Mesenchymal stem cell (in vitro differentiated cells and primary cell): ENCODE results near the gene VEGFB.

ENCODE experiments used
- DNase-seq: peaks from one replicate; pipeline ENCODE4 v3.0.0-alpha.2; 2013
- H2AFZ ChIP-seq: one replicate; pipeline ENCODE4 v1.6.1; 2013; ENCODE audit warnings: low read depth, mild to moderate bottlenecking, control low read depth, inconsistent platforms, low read length, moderate library complexity
- H2AK5ac ChIP-seq: 2 replicates; pipeline ENCODE4 v1.6.1; 2013; ENCODE audit warnings: low read length, moderate library complexity, mild to moderate bottlenecking, inconsistent platforms; ENCODE audit not compliant: severe bottlenecking
- H2BK120ac ChIP-seq: one replicate; pipeline ENCODE4 v1.6.1; 2013; ENCODE audit warnings: low read depth, mild to moderate bottlenecking, inconsistent platforms, low read length, moderate library complexity
- H2BK12ac ChIP-seq, 2 experiments: one replicate each; pipeline ENCODE4 v1.6.1; 2013; ENCODE audit warnings: inconsistent platforms in 2 of 2, low read length in 2 of 2, mild to moderate bottlenecking in 2 of 2, moderate library complexity in 2 of 2, control low read depth in 1 of 2
- H2BK15ac ChIP-seq: one replicate; pipeline ENCODE4 v1.6.1; 2013; ENCODE audit warnings: mild to moderate bottlenecking, low read depth, inconsistent platforms; ENCODE audit not compliant: poor library complexity, severe bottlenecking
- H2BK5ac ChIP-seq: 2 replicates; pipeline ENCODE4 v1.6.1; 2013; ENCODE audit warnings: low read depth, mild to moderate bottlenecking, low read length, control low read depth, inconsistent platforms; ENCODE audit not compliant: poor library complexity, severe bottlenecking
- H3K14ac ChIP-seq, 2 experiments: one replicate each; pipeline ENCODE4 v1.6.1; 2013; ENCODE audit warnings: inconsistent platforms in 2 of 2, low read length in 2 of 2, control low read depth in 1 of 2, mild to moderate bottlenecking in 1 of 2, moderate library complexity in 1 of 2
- H3K18ac ChIP-seq, 2 experiments: one replicate each; pipeline ENCODE4 v1.6.1; 2013; ENCODE audit warnings: inconsistent platforms in 2 of 2, low read length in 2 of 2, control low read depth in 1 of 2, low read depth in 1 of 2, mild to moderate bottlenecking in 1 of 2
- H3K23ac ChIP-seq, 2 experiments: one replicate each; pipeline ENCODE4 v1.6.1; 2013; ENCODE audit warnings: inconsistent platforms in 2 of 2, low read length in 2 of 2, mild to moderate bottlenecking in 2 of 2, moderate library complexity in 2 of 2, control low read depth in 1 of 2
- H3K27ac ChIP-seq: 2 replicates; pipeline ENCODE4 v1.5.1; 2013; ENCODE audit warnings: mild to moderate bottlenecking, moderate library complexity, low read length, control low read depth, inconsistent platforms; ENCODE audit not compliant: poor library complexity, severe bottlenecking
- H3K27me3 ChIP-seq, 2 experiments: 2 replicates each; pipeline versions ENCODE4 v1.6.1 to v1.7.0; 2013; ENCODE audit warnings: low read length in 2 of 2, mild to moderate bottlenecking in 2 of 2, moderate library complexity in 2 of 2, control low read depth in 1 of 2, inconsistent platforms in 1 of 2; ENCODE audit not compliant: control insufficient read depth in 1 of 2, insufficient read depth in 1 of 2
- H3K36me3 ChIP-seq, 2 experiments: 2 replicates each; pipeline versions ENCODE4 v1.6.1 to v1.7.0; 2013; ENCODE audit warnings: low read length in 2 of 2, control low read depth in 1 of 2, inconsistent platforms in 1 of 2, low read depth in 1 of 2, mild to moderate bottlenecking in 1 of 2; ENCODE audit not compliant: insufficient read depth in 2 of 2, control insufficient read depth in 1 of 2
- H3K4ac ChIP-seq, 2 experiments: one replicate each; pipeline ENCODE4 v1.6.1; 2013; ENCODE audit warnings: inconsistent platforms in 2 of 2, low read length in 2 of 2, mild to moderate bottlenecking in 2 of 2, moderate library complexity in 2 of 2, control low read depth in 1 of 2, low read depth in 1 of 2
- H3K4me1 ChIP-seq: 2 replicates; pipeline ENCODE4 v1.6.1; 2013; ENCODE audit warnings: low read depth, low read length, control low read depth; ENCODE audit not compliant: control insufficient read depth, insufficient read depth
- H3K4me2 ChIP-seq: 2 replicates; pipeline ENCODE4 v1.6.1; 2013; ENCODE audit warnings: low read length, mild to moderate bottlenecking, inconsistent platforms; ENCODE audit not compliant: poor library complexity, severe bottlenecking
- H3K4me3 ChIP-seq, 2 experiments: 2 replicates each; pipeline versions ENCODE4 v1.5.1 to v1.7.0; 2013; ENCODE audit warnings: low read length in 2 of 2, mild to moderate bottlenecking in 2 of 2, control low read depth in 1 of 2, low read depth in 1 of 2; ENCODE audit not compliant: insufficient read depth in 1 of 2
- H3K79me1 ChIP-seq: replicated peaks from 2 replicates; pipeline ENCODE4 v1.6.1; 2013; ENCODE audit warnings: mild to moderate bottlenecking, control low read depth, low read length, inconsistent platforms; ENCODE audit not compliant: poor library complexity, severe bottlenecking
- H3K9ac ChIP-seq: 2 replicates; pipeline ENCODE4 v1.7.0; 2013; ENCODE audit warnings: mild to moderate bottlenecking, low read length, moderate library complexity
- H3K9me3 ChIP-seq: 2 replicates; pipeline ENCODE4 v1.7.0; 2013; ENCODE audit warnings: mild to moderate bottlenecking, low read length; ENCODE audit not compliant: control insufficient read depth
- H4K8ac ChIP-seq: one replicate; pipeline ENCODE4 v1.6.1; 2013; ENCODE audit warnings: inconsistent platforms, mild to moderate bottlenecking, low read length, moderate library complexity
- H4K91ac ChIP-seq: one replicate; pipeline ENCODE4 v1.6.1; 2013; ENCODE audit warnings: mild to moderate bottlenecking, low read length, inconsistent platforms
- WGBS: methylation state at CpG from one replicate; pipeline ENCODE4 v1.1.7; 2013; ENCODE audit warnings: mixed read lengths; 5-methylcytosine and 5-hydroxymethylcytosine counted together

VEGFB gene

GRCh38 chr11:64275031-64275800, 40.8 kb downstream of the VEGFB start:
- H2BK120ac ChIP-seq = no peak overlapping the region
- no peak overlapping the region for H3K23ac ChIP-seq
- no peak for DNase-seq
- H3K14ac ChIP-seq = no peak overlapping the region
- no peak overlapping the region for H3K4me2 ChIP-seq
- peaks cover 25% of the 10 kb centered on the region for H3K79me1 ChIP-seq
- H3K27ac ChIP-seq = no peak overlapping the region
- peaks cover 36 to 37% of the 10 kb centered on the region in 2 experiments for H3K36me3 ChIP-seq
- H3K27me3 ChIP-seq = no peaks in the 10 kb centered on the region
- H2BK5ac ChIP-seq = no peak overlapping the region
- H3K18ac ChIP-seq = no peak overlapping the region
- H3K4me1 ChIP-seq = peaks cover 20% of the 10 kb centered on the region
- 92% methylated on average over 14 of the region's 15 CpGs for WGBS
- H3K4me3 ChIP-seq = no peak overlapping the region
- H2BK15ac ChIP-seq = no peak overlapping the region
- H2BK12ac ChIP-seq = no peak overlapping the region
- H2AFZ ChIP-seq = no peak overlapping the region
- no peak overlapping the region for H2AK5ac ChIP-seq
- no peak overlapping the region for H4K8ac ChIP-seq
- H4K91ac ChIP-seq = peak overlapping the region; percentile 79
- no peak overlapping the region for H3K4ac ChIP-seq
- no peaks in the 10 kb centered on the region for H3K9me3 ChIP-seq
- no peak overlapping the region for H3K9ac ChIP-seq

- Histone ChIP-seq H3K9ac (no peak overlapping the region), H3K9me3 (no peaks in the 10 kb centered on the region), H3K27me3 (no peaks in the 10 kb centered on the region), H3K79me1 (peaks cover 25% of the 10 kb centered on the region), H3K23ac (no peak overlapping the region), H3K4me1 (peaks cover 20% of the 10 kb centered on the region), H3K4me3 (no peak overlapping the region), H2BK12ac (no peak overlapping the region), H2BK5ac (no peak overlapping the region), H4K8ac (no peak overlapping the region), H2BK15ac (no peak overlapping the region), H3K4me2 (no peak overlapping the region), H2BK120ac (no peak overlapping the region), H3K14ac (no peak overlapping the region), H3K36me3 (peaks cover 36 to 37% of the 10 kb centered on the region in 2 experiments), H2AFZ (no peak overlapping the region), H4K91ac (no peak overlapping the region), H3K4ac (no peak overlapping the region), H3K18ac (no peak overlapping the region), H2AK5ac (peak overlapping the region; percentile 66), H3K27ac (peak overlapping the region; percentile 13)
- no peak for DNase-seq
- no CpG with 5 or more reads among the region's 2 CpGs for WGBS
These were observed 41.5 kb downstream of the VEGFB start for GRCh38 chr11:64275841-64276240.

GRCh38 chr11:64276653-64277431, 42.5 kb downstream of the VEGFB start:
- Histone ChIP-seq H4K8ac (peak overlapping the region; percentile 30), H2BK12ac (no peak overlapping the region), H3K9ac (peak overlapping the region; percentile 27), H3K27ac (peak overlapping the region; percentile 71), H3K4me2 (no peak overlapping the region), H3K4me1 (peaks cover 16% of the 10 kb centered on the region), H3K27me3 (no peaks in the 10 kb centered on the region), H3K18ac (no peak overlapping the region), H3K79me1 (peaks cover 32% of the 10 kb centered on the region), H2BK120ac (no peak overlapping the region), H2AK5ac (no peak overlapping the region), H3K36me3 (peaks cover 42 to 43% of the 10 kb centered on the region in 2 experiments), H3K4me3 (no peak overlapping the region), H3K9me3 (no peaks in the 10 kb centered on the region), H3K23ac (no peak overlapping the region), H4K91ac (no peak overlapping the region), H3K14ac (no peak overlapping the region), H3K4ac (no peak overlapping the region), H2BK5ac (peak overlapping the region; percentile 48), H2BK15ac (no peak overlapping the region), H2AFZ (no peak overlapping the region)
- no peak for DNase-seq
- WGBS = 92% methylated on average over 17 of the region's 17 CpGs

- H3K79me1 ChIP-seq = peaks cover 43% of the 10 kb centered on the region
These were observed 44.3 kb downstream of the VEGFB start for GRCh38 chr11:64278576-64279190.

More at GRCh38 chr11:64278576-64279190, 44.3 kb downstream of the VEGFB start:
- Histone ChIP-seq H3K4me2 (no peak overlapping the region), H2BK120ac (no peak overlapping the region), H2BK12ac (no peak overlapping the region), H2AFZ (no peak overlapping the region), H4K8ac (no peak overlapping the region), H3K36me3 (peaks cover 50 to 53% of the 10 kb centered on the region in 2 experiments), H3K27ac (no peak overlapping the region), H4K91ac (no peak overlapping the region), H3K9ac (no peak overlapping the region), H3K9me3 (no peaks in the 10 kb centered on the region), H3K4me3 (no peak overlapping the region), H3K4ac (no peak overlapping the region), H2BK5ac (no peak overlapping the region), H3K27me3 (no peaks in the 10 kb centered on the region), H2AK5ac (peak overlapping the region; percentile 17), H3K14ac (no peak overlapping the region), H3K18ac (no peak overlapping the region), H2BK15ac (no peak overlapping the region), H3K4me1 (peaks cover 15% of the 10 kb centered on the region), H3K23ac (no peak overlapping the region)
- 94% methylated on average over 8 of the region's 8 CpGs for WGBS
- no peak for DNase-seq
